Chondrocyte (in vitro differentiated cells): ENCODE results near the gene WNT5B. TPM values are rescaled to one million over a fixed set of nuclear protein-coding genes. Genes with fewer than 3 reads are reported as not detected.
"Not testable (repeated sequence)": the region's sequence is repeated elsewhere in the genome, so short reads cannot be mapped to it uniquely, and the experiment has no call there.

Source experiments
- DNase-seq: peaks from one replicate; pipeline ENCODE4 v3.0.0; 2021; ENCODE audit warnings: mixed read lengths, low spot score
- H3K27ac Mint-ChIP-seq: one replicate; pipeline ENCODE4 v1.8.0; 2021; ENCODE audit warnings: mild to moderate bottlenecking, moderate library complexity, mixed read lengths; ENCODE audit not compliant: unreplicated experiment
- H3K27me3 Mint-ChIP-seq: 2 replicates; pipeline ENCODE4 v1.8.0; 2021; ENCODE audit warnings: low read depth, mixed read lengths
- H3K36me3 Mint-ChIP-seq: 2 replicates; pipeline ENCODE4 v1.8.0; 2021; ENCODE audit warnings: low read depth, mixed read lengths
- H3K4me1 Mint-ChIP-seq: 2 replicates; pipeline ENCODE4 v1.8.0; 2021; ENCODE audit warnings: low read depth, mild to moderate bottlenecking, mixed read lengths
- H3K4me3 Mint-ChIP-seq: one replicate; pipeline ENCODE4 v1.8.0; 2021; ENCODE audit warnings: mild to moderate bottlenecking, moderate library complexity, mixed read lengths; ENCODE audit not compliant: unreplicated experiment
- H3K9me3 Mint-ChIP-seq: 2 replicates; pipeline ENCODE4 v1.8.0; 2021; ENCODE audit warnings: low read depth, mixed read lengths
- CTCF ChIP-seq: fragments of 200-600 bp; sonication (generic); IDR thresholded peaks from 2 replicates; pipeline ENCODE4 v1.5.0; 2021; ENCODE audit warnings: antibody characterized with exemption, mild to moderate bottlenecking, moderate library complexity
- total RNA-seq: library from RNA; stranded (reverse); gene quantifications from 3 replicates; pipeline ENCODE4 v1.2.1, GENCODE V29; 2021

WNT5B gene
- total RNA-seq, 1 donor from 2014 or later, result 68.0 TPM

DNA sequence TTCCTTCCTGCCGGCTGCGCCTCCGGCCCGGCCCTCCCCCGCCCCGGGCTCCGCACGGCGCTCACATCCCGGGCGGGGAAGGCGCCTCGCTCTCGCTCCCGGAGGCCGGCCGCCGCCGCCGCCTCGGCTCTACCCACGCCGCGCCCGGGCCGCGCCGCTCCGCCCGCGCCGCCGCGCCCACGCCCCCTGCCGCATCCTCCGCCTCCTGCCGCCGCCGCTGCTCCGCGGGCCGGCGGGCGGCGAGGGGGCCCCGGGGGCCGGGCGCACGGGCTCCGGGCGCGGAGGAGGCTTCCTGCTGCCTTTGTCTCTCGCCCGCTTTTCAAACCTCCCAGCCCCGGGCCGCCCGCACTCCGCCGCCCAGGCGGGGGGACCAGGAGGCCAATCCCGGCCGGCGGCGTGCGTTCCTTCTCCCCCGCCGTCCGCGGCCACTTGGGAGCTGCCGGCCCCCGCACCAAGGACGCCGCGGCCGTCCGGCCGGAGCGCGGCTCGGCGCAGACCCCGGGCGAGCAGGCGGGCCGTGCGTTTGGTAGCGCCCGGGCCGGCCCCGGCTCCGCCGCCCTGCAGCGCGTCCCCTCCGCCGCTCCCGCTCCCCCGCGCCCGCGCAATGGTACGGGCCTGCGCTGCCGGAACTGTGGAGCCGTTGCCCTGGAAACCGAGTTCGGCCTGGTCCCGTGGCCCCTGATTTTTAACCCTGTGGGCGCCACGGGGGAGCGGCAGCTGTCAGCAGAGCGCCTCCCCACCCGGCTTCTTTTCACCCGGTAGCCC is 34.6 kb upstream of the WNT5B start, which contains the start of gene FBXL14:
TSS of gene FBXL14 (minus strand) at position 321 of the 765 bp plus-strand sequence. CDS start 515 bp downstream, outside the sequence.
- no peak for DNase-seq
- no peak for TF ChIP-seq CTCF
- H3K4me1 Mint-ChIP-seq, result peaks cover 64% of the 10 kb centered on the region

DNA sequence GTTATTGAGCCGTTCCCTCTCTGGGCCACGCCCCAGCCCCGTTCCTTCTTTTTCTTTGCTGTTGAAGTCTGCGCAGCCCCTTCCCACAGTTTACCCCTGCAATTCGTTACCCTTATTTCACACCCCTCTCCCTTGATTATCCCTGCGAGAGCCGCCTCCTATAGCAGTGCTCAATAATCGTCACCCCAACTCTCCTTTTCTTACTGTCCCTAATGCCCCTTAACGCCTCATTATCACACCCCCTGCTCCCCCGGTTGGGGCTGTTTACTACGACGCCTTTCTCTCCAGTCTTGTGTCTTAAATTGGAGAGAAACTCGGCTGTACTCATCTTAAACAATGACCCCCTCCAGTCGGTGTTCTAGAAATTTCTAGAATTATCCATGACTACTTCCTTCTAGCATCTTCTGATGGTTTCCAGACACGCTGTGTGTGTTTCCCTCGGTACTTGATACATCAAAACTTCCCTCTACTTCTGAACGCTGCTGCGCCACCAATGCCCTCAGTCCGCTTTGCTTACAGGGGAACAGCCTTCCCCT is 33.9 kb upstream of the WNT5B start:
- Mint-ChIP-seq H3K27ac (peak overlapping the region; percentile 94), H3K4me3 (peak overlapping the region; percentile 80), H3K4me1 (peaks cover 58% of the 10 kb centered on the region), H3K27me3 (no peaks in the 10 kb centered on the region), H3K36me3 (no peaks in the 10 kb centered on the region), H3K9me3 (no peaks in the 10 kb centered on the region)
- no peak for TF ChIP-seq CTCF
- no peak for DNase-seq

More for the DNA sequence above, 34.6 kb upstream of the WNT5B start, which contains the start of gene FBXL14:
- H3K27ac Mint-ChIP-seq, result peak within 1 kb of the TSS; percentile 94
- H3K4me3 Mint-ChIP-seq, result peak within 1 kb of the TSS; percentile 80
- no peaks in the 10 kb centered on the region for H3K9me3 Mint-ChIP-seq
- H3K36me3 Mint-ChIP-seq, result no peaks in the 10 kb centered on the region
- H3K27me3 Mint-ChIP-seq, result no peaks in the 10 kb centered on the region

DNA sequence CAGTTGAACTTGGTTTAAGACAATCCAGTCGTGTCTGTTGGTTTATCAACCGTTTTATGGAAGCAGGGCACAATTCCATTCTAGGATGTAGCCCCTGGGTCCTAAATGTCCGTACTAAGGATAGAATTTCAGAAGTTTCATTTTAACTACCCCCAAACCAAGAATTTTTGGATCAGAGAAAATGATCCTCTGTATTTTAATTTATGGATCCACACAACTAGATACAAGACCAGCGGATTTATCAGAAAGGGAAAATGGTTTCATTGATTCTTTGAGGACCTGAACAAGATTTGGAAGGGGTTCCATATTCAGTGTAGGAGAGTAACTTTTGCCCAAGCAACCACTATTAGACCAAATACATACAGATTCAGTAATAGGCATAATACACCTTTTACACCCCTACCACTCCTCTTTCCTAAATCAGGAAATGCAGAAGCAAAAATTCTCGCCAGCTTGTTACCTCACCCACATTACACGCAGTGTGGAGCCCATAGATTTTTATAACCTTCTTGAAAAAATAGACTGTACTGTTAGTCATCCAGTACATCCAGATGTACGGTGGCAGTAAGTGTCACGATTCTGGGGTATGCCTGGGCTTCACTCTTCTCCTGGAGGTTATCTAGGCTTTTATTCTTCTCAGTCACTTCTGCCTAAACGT is 33.2 kb upstream of the WNT5B start:
- Mint-ChIP-seq H3K36me3 (no peaks in the 10 kb centered on the region), H3K27ac (peak overlapping the region; percentile 94), H3K27me3 (no peaks in the 10 kb centered on the region), H3K4me3 (peak overlapping the region; percentile 80), H3K9me3 (no peaks in the 10 kb centered on the region), H3K4me1 (peaks cover 50% of the 10 kb centered on the region)
- TF ChIP-seq CTCF, result no peak
- no peak for DNase-seq

- Mint-ChIP-seq H3K36me3 (no peaks in the 10 kb centered on the region), H3K4me3 (no peak overlapping the region), H3K4me1 (peaks cover 30% of the 10 kb centered on the region), H3K27me3 (no peaks in the 10 kb centered on the region), H3K9me3 (no peaks in the 10 kb centered on the region), H3K27ac (no peak overlapping the region)
- no peak for TF ChIP-seq CTCF
- DNase-seq, result no peak
These were observed 30.3 kb upstream of the WNT5B start for GRCh38 chr12:1598757-1599156.

DNA sequence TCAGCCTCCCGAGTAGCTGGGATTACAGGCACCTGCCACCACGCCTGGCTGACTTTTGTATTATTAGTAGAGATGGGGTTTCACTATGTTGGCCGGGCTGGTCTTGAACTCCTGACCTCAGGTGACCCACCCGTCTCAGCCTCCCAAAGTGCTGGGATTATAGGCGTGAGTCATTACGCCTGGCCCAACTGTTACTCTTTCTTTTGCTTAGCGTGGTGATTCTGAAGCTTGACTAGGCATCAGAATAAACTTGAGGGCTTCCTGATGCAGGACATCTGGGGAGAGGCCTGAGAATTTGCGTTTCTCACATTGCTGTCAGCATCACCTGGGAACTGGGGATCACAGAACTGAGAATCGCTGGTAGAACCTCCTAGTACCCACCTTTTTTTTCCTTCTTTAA is 26.3 kb upstream of the WNT5B start:
- not testable (repeated sequence) for H3K9me3 Mint-ChIP-seq, H3K27ac Mint-ChIP-seq, DNase-seq, H3K36me3 Mint-ChIP-seq, H3K27me3 Mint-ChIP-seq, H3K4me3 Mint-ChIP-seq
- peaks cover 35% of the 10 kb centered on the region for H3K4me1 Mint-ChIP-seq
